CD4-positive, alpha-beta T cell (primary cell): ENCODE data around the gene CASZ1. TPM values are rescaled to one million over a fixed set of nuclear protein-coding genes. Genes with fewer than 3 reads are reported as not detected.

Experiments
- ATAC-seq: fragments of 200-7000 bp; cut with Tn5 transposase; one replicate; pipeline ENCODE4 v1.10.0; 2022; ENCODE audit warnings: mild to moderate bottlenecking; ENCODE audit not compliant: poor library complexity
- CTCF ChIA-PET: fragments of 350-600 bp; sonication (Branson Sonifier 250); formaldehyde crosslinking; loops from one replicate; lab custom pipeline; 2021; ENCODE audit warnings: antibody characterized with exemption, inconsistent platforms; lab: Charles Lee
- POLR2A ChIA-PET: fragments of 350-600 bp; sonication (Branson Sonifier 250); formaldehyde crosslinking; loops from one replicate; lab custom pipeline; 2021; ENCODE audit warnings: antibody characterized with exemption, inconsistent platforms; lab: Charles Lee
- DNase-seq, 14 experiments: peaks; one replicate each; pipeline ENCODE4 v3.0.0-alpha.2; 2013 to 2020; ENCODE audit warnings: mixed read lengths in 2 of 14
- H3K27ac ChIP-seq, 2 donors: one replicate each; pipeline versions ENCODE4 v1.5.1 to v1.7.0; 2013; ENCODE audit warnings: low read length in 2 of 2, low read depth in 1 of 2, mild to moderate bottlenecking in 1 of 2
- H3K27me3 ChIP-seq, 2 experiments: 1 replicate in 1 of 2; 2 replicates in 1 of 2; pipeline versions ENCODE4 v1.6.1 to v1.7.0; 2013; ENCODE audit warnings: low read length in 2 of 2, control low read depth in 1 of 2, mild to moderate bottlenecking in 1 of 2, moderate library complexity in 1 of 2; ENCODE audit not compliant: insufficient read depth in 2 of 2, control insufficient read depth in 1 of 2
- H3K36me3 ChIP-seq: one replicate; pipeline ENCODE4 v1.6.1; 2013; ENCODE audit warnings: low read length, control low read depth; ENCODE audit not compliant: insufficient read depth
- H3K4me1 ChIP-seq: one replicate; pipeline ENCODE4 v1.6.1; 2013; ENCODE audit warnings: low read length, control low read depth; ENCODE audit not compliant: insufficient read depth
- H3K4me3 ChIP-seq: one replicate; pipeline ENCODE4 v1.5.1; 2013; ENCODE audit warnings: mild to moderate bottlenecking, low read length, moderate library complexity
- H3K9me3 ChIP-seq, 2 experiments: 1 replicate in 1 of 2; 2 replicates in 1 of 2; pipeline versions ENCODE4 v1.6.1 to v1.7.0; 2013; ENCODE audit warnings: low read length in 2 of 2, mild to moderate bottlenecking in 2 of 2, control low read depth in 1 of 2, moderate library complexity in 1 of 2; ENCODE audit not compliant: control insufficient read depth in 1 of 2, insufficient read depth in 1 of 2
- H3K27ac Mint-ChIP-seq: one replicate; pipeline ENCODE4 v1.8.0; 2020; ENCODE audit warnings: mixed read lengths
- H3K27me3 Mint-ChIP-seq: one replicate; pipeline ENCODE4 v1.8.0; 2021; ENCODE audit warnings: mixed read lengths
- H3K36me3 Mint-ChIP-seq: one replicate; pipeline ENCODE4 v1.8.0; 2021; ENCODE audit warnings: low read depth, mixed read lengths
- H3K4me1 Mint-ChIP-seq: one replicate; pipeline ENCODE4 v1.8.0; 2021; ENCODE audit warnings: low read depth, mixed read lengths
- H3K4me3 Mint-ChIP-seq: one replicate; pipeline ENCODE4 v1.8.0; 2020; ENCODE audit warnings: mild to moderate bottlenecking, mixed read lengths
- H3K9me3 Mint-ChIP-seq: one replicate; pipeline ENCODE4 v1.8.0; 2020; ENCODE audit warnings: mixed read lengths
- CTCF ChIP-seq: fragments of 200-600 bp; IDR thresholded peaks from one replicate; pipeline ENCODE4 v1.8.0; 2022; ENCODE audit warnings: antibody characterized with exemption, mild to moderate bottlenecking
- intact Hi-C, 2 experiments: fragments of 100-400 bp; cut with DNase I in 1 of 2; cut with micrococcal nuclease in 1 of 2; formaldehyde crosslinking; loops; one replicate each; pipeline versions ENCODE4 v1.15.1 to v1.9.0; 2023 to 2025; cut with DNase I, micrococcal nuclease
- total RNA-seq, 174 experiments: library from RNA in 2 of 174; stranded (reverse) in 2 of 174; gene quantifications; one replicate each; pipeline ENCODE4 v1.2.3 and lab custom pipeline; 2021 to 2026

The CASZ1 gene
- total RNA-seq, 2 experiments from 2014 or later = 21.8 to 22.8 TPM

- ATAC-seq = no peak
- ChIA-PET POLR2A (no interaction called here), CTCF (interaction anchor here (0.6 kb wide), 1 partner anchor 8 kb away, joined by 3 read pairs; no protein-coding TSS in a partner anchor)
- Histone ChIP-seq H3K4me1 (no peaks in the 10 kb centered on the region), H3K36me3 (no peaks in the 10 kb centered on the region), H3K27ac (no peak overlapping the region), H3K9me3 (peaks cover 0 to 4% of the 10 kb centered on the region in 2 experiments), H3K27me3 (no peaks in the 10 kb centered on the region), H3K4me3 (no peak overlapping the region)
- DNase-seq = no peak
- no peaks in the 10 kb centered on the region for H3K9me3 Mint-ChIP-seq
- no peak overlapping the region for H3K4me3 Mint-ChIP-seq
- no peak overlapping the region for H3K27ac Mint-ChIP-seq
- no peaks in the 10 kb centered on the region for H3K36me3 Mint-ChIP-seq
- TF ChIP-seq CTCF = no peak
- H3K4me1 Mint-ChIP-seq = no peaks in the 10 kb centered on the region
- intact Hi-C loops = no loop called here
- H3K27me3 Mint-ChIP-seq = peaks cover 14% of the 10 kb centered on the region
Measured at GRCh38 chr1:10816233-10816632, 19.8 kb upstream of the CASZ1 start.

DNA sequence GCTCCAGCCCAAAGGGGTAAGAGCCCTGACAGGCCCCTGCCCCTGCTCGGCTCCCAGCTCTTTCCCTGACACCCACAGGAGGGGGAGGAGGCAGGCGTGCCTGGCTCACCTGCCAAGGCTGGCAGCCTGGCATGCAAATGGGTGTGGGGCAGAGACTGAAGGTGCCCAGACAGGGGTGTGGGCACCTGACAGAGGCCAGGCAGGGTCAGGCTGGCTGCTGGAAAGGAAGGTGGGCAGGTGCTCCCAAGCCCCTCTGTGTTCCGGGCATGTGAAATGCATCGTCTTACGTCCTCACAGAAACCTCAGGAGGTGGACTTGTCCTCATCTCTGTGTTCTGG lies 19.4 kb upstream of the CASZ1 start:
- H3K36me3 Mint-ChIP-seq = no peaks in the 10 kb centered on the region
- Histone ChIP-seq H3K9me3 (peaks cover 0 to 4% of the 10 kb centered on the region in 2 experiments), H3K27me3 (no peaks in the 10 kb centered on the region), H3K4me3 (no peak overlapping the region), H3K36me3 (no peaks in the 10 kb centered on the region), H3K4me1 (no peaks in the 10 kb centered on the region), H3K27ac (no peak overlapping the region)
- intact Hi-C loops = no loop called here
- no peaks in the 10 kb centered on the region for H3K4me1 Mint-ChIP-seq
- POLR2A ChIA-PET = no interaction called here
- TF ChIP-seq CTCF = no peak
- H3K9me3 Mint-ChIP-seq = no peaks in the 10 kb centered on the region
- DNase-seq (no peak), ATAC-seq (no peak)
- no peak overlapping the region for H3K27ac Mint-ChIP-seq
- CTCF ChIA-PET = interaction anchor here (0.6 kb wide), 1 partner anchor 9 kb away, joined by 3 read pairs; no protein-coding TSS in a partner anchor
- no peak overlapping the region for H3K4me3 Mint-ChIP-seq
- H3K27me3 Mint-ChIP-seq = peaks cover 18% of the 10 kb centered on the region

- peaks cover 0 to 4% of the 10 kb centered on the region in 2 experiments for H3K9me3 ChIP-seq
- Mint-ChIP-seq H3K9me3 (no peaks in the 10 kb centered on the region), H3K27ac (no peak overlapping the region), H3K36me3 (no peaks in the 10 kb centered on the region), H3K27me3 (peaks cover 18% of the 10 kb centered on the region), H3K4me3 (no peak overlapping the region), H3K4me1 (no peaks in the 10 kb centered on the region)
- DNase-seq = no peak
- no peak overlapping the region for H3K4me3 ChIP-seq
- ChIA-PET CTCF (interaction anchor here (0.6 kb wide), 1 partner anchor 9 kb away, joined by 3 read pairs; no protein-coding TSS in a partner anchor), POLR2A (no interaction called here)
- intact Hi-C loops = no loop called here
- no peaks in the 10 kb centered on the region for H3K36me3 ChIP-seq
- ATAC-seq = no peak
- H3K27ac ChIP-seq = no peak overlapping the region
- peaks cover 0 to 5% of the 10 kb centered on the region in 2 experiments for H3K27me3 ChIP-seq
- H3K4me1 ChIP-seq = no peaks in the 10 kb centered on the region
- TF ChIP-seq CTCF = no peak
Measured at GRCh38 chr1:10814976-10815857, 18.8 kb upstream of the CASZ1 start.
